ENCODE measurements around the gene HEATR5A.

GRCh38 chr14:31428011-31428410 lies 7.7 kb upstream of the HEATR5A start:
- no peak for TF ChIP-seq CTCF (IDR thresholded peaks at IDR 0.05 in 2 of 3, conservative IDR thresholded peaks at IDR 0.05 in 1 of 3; ENCODE audit: insufficient read depth in 2 of 3, low read depth in 1 of 3, low read length in 3 of 3)
- no peak for TF ChIP-seq CEBPB (tag; IDR thresholded peaks at IDR 0.05)
- TF ChIP-seq XRCC4 (IDR thresholded peaks at IDR 0.05; ENCODE audit: extremely low read depth, insufficient read depth, insufficient read length), result no peak
- no peak for TF ChIP-seq ZNF165 (CRISPR knock-in tag; IDR thresholded peaks at IDR 0.05; ENCODE audit: borderline replicate concordance)
- TF ChIP-seq SRF (CRISPR knock-in tag; IDR thresholded peaks at IDR 0.05), result no peak
- no peak for TF ChIP-seq ESRRA (IDR thresholded peaks at IDR 0.05; ENCODE audit: borderline replicate concordance, low read depth)
- TF ChIP-seq ZNF274 (IDR thresholded peaks at IDR 0.05; ENCODE audit: borderline replicate concordance, low read depth, low read length), result no peak
- TF ChIP-seq ZBTB11 (CRISPR knock-in tag; IDR thresholded peaks at IDR 0.05), result no peak
- no peak for TF ChIP-seq ZNF644 (tag; IDR thresholded peaks at IDR 0.05; ENCODE audit: low read depth)
- TF ChIP-seq NBN (IDR thresholded peaks at IDR 0.05; ENCODE audit: low read depth), result no peak
- TF ChIP-seq RFX1 (IDR thresholded peaks at IDR 0.05), result no peak
- no peak for TF ChIP-seq NELFE (IDR thresholded peaks at IDR 0.05; ENCODE audit: insufficient read depth, insufficient read length)
- TF ChIP-seq ETV1 (tag; conservative IDR thresholded peaks at IDR 0.05; ENCODE audit: low read depth), result no peak
- TF ChIP-seq FOXK2 (conservative IDR thresholded peaks at IDR 0.05 in 1 of 2, IDR thresholded peaks at IDR 0.05 in 1 of 2; ENCODE audit: low read depth in 2 of 2), result no peak
